ENCODE measurements around the gene SPATA46. TPM values are rescaled to one million over a fixed set of nuclear protein-coding genes. Genes with fewer than 3 reads are reported as not detected.

Gene SPATA46
- total RNA-seq, 1 experiment from 2014 or later, result not detected

GRCh38 chr1:162373072-162373427 lies 3.6 kb downstream of the SPATA46 start:
- no peak overlapping the region for H3K4me3 ChIP-seq (ENCODE audit: insufficient read depth, low read depth, low read length)
- H3K36me3 ChIP-seq (replicated peaks; ENCODE audit: control insufficient read depth, insufficient read depth, low read length), result no peaks in the 10 kb centered on the region; the same call in 1 of the 2 replicates
- DNase-seq, result no peak
- H3K27me3 ChIP-seq (ENCODE audit: control insufficient read depth, insufficient read depth, low read length), result no peaks in the 10 kb centered on the region

- DNase-seq, result no peak
- H3K36me3 ChIP-seq (replicated peaks; ENCODE audit: control insufficient read depth, insufficient read depth, low read length), result no peaks in the 10 kb centered on the region; the same call in 1 of the 2 replicates
- no peak overlapping the region for H3K4me3 ChIP-seq (ENCODE audit: insufficient read depth, low read depth, low read length)
- H3K27me3 ChIP-seq (ENCODE audit: control insufficient read depth, insufficient read depth, low read length), result no peaks in the 10 kb centered on the region
These were observed 4.2 kb downstream of the SPATA46 start for GRCh38 chr1:162372159-162373071.

- Histone ChIP-seq H3K36me3 (replicated peaks; ENCODE audit: control insufficient read depth, insufficient read depth, low read length) (no peaks in the 10 kb centered on the region; the same call in 1 of the 2 replicates), H3K4me3 (ENCODE audit: insufficient read depth, low read depth, low read length) (no peak overlapping the region), H3K27me3 (ENCODE audit: control insufficient read depth, insufficient read depth, low read length) (no peaks in the 10 kb centered on the region)
- DNase-seq, result no peak
These were observed 5.0 kb downstream of the SPATA46 start for GRCh38 chr1:162371611-162372010.

GRCh38 chr1:162370721-162371120 lies 5.9 kb downstream of the SPATA46 start:
- H3K27me3 ChIP-seq (ENCODE audit: control insufficient read depth, insufficient read depth, low read length), result no peaks in the 10 kb centered on the region
- DNase-seq, result no peak
- H3K4me3 ChIP-seq (ENCODE audit: insufficient read depth, low read depth, low read length), result no peak overlapping the region
- H3K36me3 ChIP-seq (replicated peaks; ENCODE audit: control insufficient read depth, insufficient read depth, low read length), result no peaks in the 10 kb centered on the region; the same call in 1 of the 2 replicates

- Histone ChIP-seq H3K36me3 (replicated peaks; ENCODE audit: control insufficient read depth, insufficient read depth, low read length) (no peaks in the 10 kb centered on the region; the same call in 1 of the 2 replicates), H3K4me3 (ENCODE audit: insufficient read depth, low read depth, low read length) (no peak overlapping the region), H3K27me3 (ENCODE audit: control insufficient read depth, insufficient read depth, low read length) (no peaks in the 10 kb centered on the region)
- DNase-seq, result no peak
These were observed 6.5 kb downstream of the SPATA46 start for GRCh38 chr1:162370161-162370560.

- DNase-seq, result no peak
- no peaks in the 10 kb centered on the region; the same call in 1 of the 2 replicates for H3K36me3 ChIP-seq (replicated peaks; ENCODE audit: control insufficient read depth, insufficient read depth, low read length)
- H3K27me3 ChIP-seq (ENCODE audit: control insufficient read depth, insufficient read depth, low read length), result no peaks in the 10 kb centered on the region
- no peak overlapping the region for H3K4me3 ChIP-seq (ENCODE audit: insufficient read depth, low read depth, low read length)
These were observed 7.1 kb downstream of the SPATA46 start for GRCh38 chr1:162369571-162369970.

- no peaks in the 10 kb centered on the region; the same call in 1 of the 2 replicates for H3K36me3 ChIP-seq (replicated peaks; ENCODE audit: control insufficient read depth, insufficient read depth, low read length)
- no peaks in the 10 kb centered on the region for H3K27me3 ChIP-seq (ENCODE audit: control insufficient read depth, insufficient read depth, low read length)
- no peak for DNase-seq
- H3K4me3 ChIP-seq (ENCODE audit: insufficient read depth, low read depth, low read length), result no peak overlapping the region
These were observed 8.2 kb downstream of the SPATA46 start for GRCh38 chr1:162368451-162368850.

- DNase-seq, result no peak
These were observed 8.9 kb downstream of the SPATA46 start for GRCh38 chr1:162367772-162368171.

GRCh38 chr1:162367073-162367472 lies 9.6 kb downstream of the SPATA46 start:
- DNase-seq, result no peak
- H3K4me3 ChIP-seq (ENCODE audit: insufficient read depth, low read depth, low read length), result no peak overlapping the region

More at GRCh38 chr1:162367772-162368171, 8.9 kb downstream of the SPATA46 start:
- H3K4me3 ChIP-seq (ENCODE audit: insufficient read depth, low read depth, low read length), result no peak overlapping the region
- H3K36me3 ChIP-seq (replicated peaks; ENCODE audit: control insufficient read depth, insufficient read depth, low read length), result no peaks in the 10 kb centered on the region; the same call in 1 of the 2 replicates
- no peaks in the 10 kb centered on the region for H3K27me3 ChIP-seq (ENCODE audit: control insufficient read depth, insufficient read depth, low read length)

GRCh38 chr1:162366671-162367070 lies 10.0 kb downstream of the SPATA46 start:
- no peak overlapping the region for H3K4me3 ChIP-seq (ENCODE audit: insufficient read depth, low read depth, low read length)
- no peaks in the 10 kb centered on the region; the same call in none of the 2 replicates for H3K36me3 ChIP-seq (replicated peaks; ENCODE audit: control insufficient read depth, insufficient read depth, low read length)
- no peak for DNase-seq
- H3K27me3 ChIP-seq (ENCODE audit: control insufficient read depth, insufficient read depth, low read length), result no peaks in the 10 kb centered on the region

More at GRCh38 chr1:162367073-162367472, 9.6 kb downstream of the SPATA46 start:
- Histone ChIP-seq H3K36me3 (replicated peaks; ENCODE audit: control insufficient read depth, insufficient read depth, low read length) (no peaks in the 10 kb centered on the region; the same call in 1 of the 2 replicates), H3K27me3 (ENCODE audit: control insufficient read depth, insufficient read depth, low read length) (no peaks in the 10 kb centered on the region)

- no peaks in the 10 kb centered on the region; the same call in none of the 2 replicates for H3K36me3 ChIP-seq (replicated peaks; ENCODE audit: control insufficient read depth, insufficient read depth, low read length)
- no peak overlapping the region for H3K4me3 ChIP-seq (ENCODE audit: insufficient read depth, low read depth, low read length)
- H3K27me3 ChIP-seq (ENCODE audit: control insufficient read depth, insufficient read depth, low read length), result no peaks in the 10 kb centered on the region
- no peak for DNase-seq
These were observed 10.5 kb downstream of the SPATA46 start for GRCh38 chr1:162366149-162366548.

GRCh38 chr1:162365284-162366020 lies 11.2 kb downstream of the SPATA46 start:
- Histone ChIP-seq H3K4me3 (ENCODE audit: insufficient read depth, low read depth, low read length) (no peak overlapping the region), H3K27me3 (ENCODE audit: control insufficient read depth, insufficient read depth, low read length) (no peaks in the 10 kb centered on the region), H3K36me3 (replicated peaks; ENCODE audit: control insufficient read depth, insufficient read depth, low read length) (no peaks in the 10 kb centered on the region; the same call in none of the 2 replicates)
- no peak for DNase-seq

GRCh38 chr1:162364498-162364897 lies 12.2 kb downstream of the SPATA46 start:
- H3K4me3 ChIP-seq (ENCODE audit: insufficient read depth, low read depth, low read length), result no peak overlapping the region
- H3K36me3 ChIP-seq (replicated peaks; ENCODE audit: control insufficient read depth, insufficient read depth, low read length), result no peaks in the 10 kb centered on the region; the same call in none of the 2 replicates
- H3K27me3 ChIP-seq (ENCODE audit: control insufficient read depth, insufficient read depth, low read length), result no peaks in the 10 kb centered on the region
- DNase-seq, result no peak

- no peak for DNase-seq
- Histone ChIP-seq H3K36me3 (replicated peaks; ENCODE audit: control insufficient read depth, insufficient read depth, low read length) (no peaks in the 10 kb centered on the region; the same call in none of the 2 replicates), H3K4me3 (ENCODE audit: insufficient read depth, low read depth, low read length) (no peak overlapping the region), H3K27me3 (ENCODE audit: control insufficient read depth, insufficient read depth, low read length) (no peaks in the 10 kb centered on the region)
These were observed 12.8 kb downstream of the SPATA46 start for GRCh38 chr1:162363823-162364222.
